K562 (cell line): ENCODE measurements around the gene PLCG2. TPM values are rescaled to one million over a fixed set of nuclear protein-coding genes. Genes with fewer than 3 reads are reported as not detected.
A peak's percentile ranks its signal among the peaks of the same experiment; 100 is the strongest.

ENCODE experiments used
- ATAC-seq: fragments of 200-7000 bp; cut with Tn5 transposase; 3 replicates; pipeline ENCODE4 v1.9.1; 2020; ENCODE audit warnings: moderate library complexity
- BruUV-seq: library from RNA; stranded (reverse); fragments of 400-500 nt; replicated peaks from 2 replicates; lab custom pipeline; 2021; lab: Mats Ljungman, UMichigan
- CTCF ChIA-PET: fragments of 300-600 bp; formaldehyde crosslinking; extraction: SDS; loops from one replicate; lab custom pipeline; 2021; ENCODE audit warnings: low intra/inter-chr PET ratio; lab: Yijun Ruan, JAX
- POLR2A ChIA-PET: fragments of 300-600, 350-650 bp; sonication (Branson Sonifier 250); formaldehyde crosslinking; extraction: SDS; loops from one replicate; lab custom pipeline; 2021; ENCODE audit warnings: antibody characterized with exemption, inconsistent platforms; lab: Yijun Ruan, JAX
- DNase-seq, 4 experiments: peaks; one replicate each; pipeline versions ENCODE4 v3.0.0 to v3.0.0-alpha.2; 2011 to 2018; ENCODE audit warnings: low spot score in 3 of 4, mixed read lengths in 3 of 4; ENCODE audit errors: extremely low read depth in 1 of 4
- FAIRE-seq: peaks from 2 replicates; lab custom pipeline; 2011; peaks lifted over from hg19 to GRCh38; lab: Jason Lieb, UNC
- H2AFZ ChIP-seq: 2 replicates; pipeline ENCODE4 v1.6.0; 2011; ENCODE audit warnings: low read depth, low read length, control low read depth, inconsistent platforms
- H3K27ac ChIP-seq: fragments of 200-600 bp; 3 replicates; pipeline ENCODE4 v1.8.0; 2011; ENCODE audit warnings: low read depth, mild to moderate bottlenecking, control low read depth, inconsistent platforms, low read length, moderate library complexity, mixed read lengths; ENCODE audit errors: extremely low read depth
- H3K27me3 ChIP-seq, 2 experiments: fragments of 300-600 bp in 1 of 2; 2 replicates in 1 of 2; 3 replicates in 1 of 2; pipeline versions ENCODE4 v1.6.0 to v1.8.0; 2011; ENCODE audit warnings: inconsistent platforms in 2 of 2, low read length in 2 of 2, mild to moderate bottlenecking in 1 of 2, mixed read lengths in 1 of 2, moderate library complexity in 1 of 2; ENCODE audit not compliant: control insufficient read depth in 2 of 2, insufficient read depth in 2 of 2
- H3K36me3 ChIP-seq: fragments of 300-600 bp; 3 replicates; pipeline ENCODE4 v1.8.0; 2011; ENCODE audit warnings: mild to moderate bottlenecking, low read length, inconsistent platforms; ENCODE audit not compliant: control insufficient read depth, insufficient read depth
- H3K4me1 ChIP-seq, 2 experiments: fragments of 200-600 bp in 1 of 2; replicated peaks in 1 of 2; 2 replicates in 1 of 2; 3 replicates in 1 of 2; pipeline versions ENCODE4 v1.5.1 to v1.8.0; 2011; ENCODE audit warnings: inconsistent platforms in 2 of 2, low read length in 2 of 2, mild to moderate bottlenecking in 1 of 2, mixed read lengths in 1 of 2, moderate library complexity in 1 of 2; ENCODE audit not compliant: control insufficient read depth in 2 of 2, insufficient read depth in 2 of 2
- H3K4me2 ChIP-seq: 2 replicates; pipeline ENCODE4 v1.6.1; 2011; ENCODE audit warnings: low read length, control low read depth, inconsistent platforms, mixed read lengths; ENCODE audit not compliant: insufficient read depth
- H3K4me3 ChIP-seq: fragments of 200-600 bp; sonication (generic), shearing (Covaris generic); 2 replicates; pipeline ENCODE4 v1.5.1; 2016; ENCODE audit warnings: control low read depth, inconsistent platforms
- H3K79me2 ChIP-seq: fragments of 200-600 bp; 3 replicates; pipeline ENCODE4 v1.8.0; 2011; ENCODE audit warnings: low read length, inconsistent platforms; ENCODE audit not compliant: control insufficient read depth, insufficient read depth
- H3K9ac ChIP-seq, 2 experiments: 2 replicates each; pipeline versions ENCODE4 v1.6.0 to v1.6.1; 2011; ENCODE audit warnings: low read depth in 2 of 2, low read length in 2 of 2, control low read depth in 1 of 2, inconsistent platforms in 1 of 2, mild to moderate bottlenecking in 1 of 2, mixed read lengths in 1 of 2; ENCODE audit not compliant: insufficient read depth in 1 of 2
- H3K9me1 ChIP-seq: one replicate; pipeline ENCODE4 v1.6.0; 2011; ENCODE audit warnings: inconsistent platforms, mild to moderate bottlenecking, low read length, moderate library complexity; ENCODE audit not compliant: control insufficient read depth, insufficient read depth
- H3K9me3 ChIP-seq: replicated peaks from 2 replicates; pipeline ENCODE4 v1.5.1; 2011; ENCODE audit warnings: low read depth, low read length, inconsistent platforms; ENCODE audit not compliant: control insufficient read depth, insufficient read depth
- H4K20me1 ChIP-seq: replicated peaks from 2 replicates; pipeline ENCODE4 v1.6.1; 2011; ENCODE audit warnings: low read length, inconsistent platforms, mixed read lengths; ENCODE audit not compliant: control insufficient read depth, insufficient read depth
- CCAR2 ChIP-seq: fragments of 200-400 bp; formaldehyde crosslinking; IDR thresholded peaks from 2 replicates; pipeline ENCODE4 v1.6.1; 2017; ENCODE audit warnings: mild to moderate bottlenecking, low read depth, low read length
- DPF2 ChIP-seq: fragments of 450-650 bp; IDR thresholded peaks from 2 replicates; pipeline ENCODE4 v1.6.1; 2016
- E2F3 ChIP-seq: fragments of 250-450 bp; sonication (Bioruptor Pico); IDR thresholded peaks from 2 replicates; pipeline ENCODE4 v1.4.0; 2020; ENCODE audit warnings: mild to moderate bottlenecking
- HDAC1 ChIP-seq, 2 experiments: fragments of 450-650 bp; IDR thresholded peaks; 2 replicates each; pipeline ENCODE4 v1.6.1; 2016 to 2017; ENCODE audit warnings: inconsistent platforms in 1 of 2, mild to moderate bottlenecking in 1 of 2, moderate library complexity in 1 of 2
- HMGN3 ChIP-seq: IDR thresholded peaks from 2 replicates; pipeline ENCODE4 v1.6.1; 2011; ENCODE audit warnings: borderline replicate concordance, low read depth, mild to moderate bottlenecking, mixed read lengths, low read length; ENCODE audit not compliant: insufficient read length; ENCODE audit errors: extremely low read depth
- L3MBTL2 ChIP-seq: fragments of 450-650 bp; IDR thresholded peaks from 2 replicates; pipeline ENCODE4 v1.6.1; 2016; ENCODE audit warnings: mild to moderate bottlenecking, moderate library complexity
- MEIS2 ChIP-seq: fragments of 450-650 bp; IDR thresholded peaks from 2 replicates; pipeline ENCODE4 v1.6.1; 2014; ENCODE audit warnings: mild to moderate bottlenecking; ENCODE audit not compliant: partially characterized antibody
- MITF ChIP-seq: IDR thresholded peaks from 2 replicates; pipeline ENCODE4 v1.6.1; 2014; ENCODE audit warnings: antibody characterized with exemption
- MTA3 ChIP-seq: fragments of 450-650 bp; formaldehyde crosslinking; IDR thresholded peaks from 2 replicates; pipeline ENCODE4 v1.6.1; 2017; ENCODE audit warnings: mild to moderate bottlenecking, borderline replicate concordance
- NFXL1 ChIP-seq: fragments of 450-650 bp; formaldehyde crosslinking; IDR thresholded peaks from 2 replicates; pipeline ENCODE4 v1.4.0; 2021; ENCODE audit warnings: mild to moderate bottlenecking
- RAD21 ChIP-seq, 2 experiments: fragments of 250-450 bp in 1 of 2; fragments of 450-650 bp in 1 of 2; sonication (Bioruptor Pico) in 1 of 2; formaldehyde crosslinking in 1 of 2; IDR thresholded peaks in 1 of 2; conservative IDR thresholded peaks in 1 of 2; 2 replicates each; pipeline versions ENCODE4 v1.4.0 to v1.8.0; 2020 to 2022; ENCODE audit warnings: mild to moderate bottlenecking in 2 of 2, moderate library complexity in 1 of 2
- SRSF3 ChIP-seq: fragments of 200-400 bp; formaldehyde crosslinking; IDR thresholded peaks from 2 replicates; pipeline ENCODE4 v1.6.1; 2016; ENCODE audit warnings: mild to moderate bottlenecking, low read length, moderate library complexity; ENCODE audit not compliant: insufficient read depth
- ZEB2 ChIP-seq: fragments of 450-650 bp; IDR thresholded peaks from 2 replicates; pipeline ENCODE4 v1.6.1; 2016
- ZFP36 ChIP-seq: fragments of 150-350 bp; IDR thresholded peaks from 2 replicates; pipeline ENCODE4 v1.6.1; 2018; ENCODE audit warnings: low read length, low read depth; ENCODE audit not compliant: partially characterized antibody
- ZNF134 ChIP-seq: fragments of 250-450 bp; sonication (Bioruptor Pico); conservative IDR thresholded peaks from 2 replicates; pipeline ENCODE4 v1.4.0; 2020
- ZNF253 ChIP-seq: fragments of 250-450 bp; sonication (Bioruptor Pico); conservative IDR thresholded peaks from 2 replicates; pipeline ENCODE4 v1.6.1; 2021; ENCODE audit warnings: mild to moderate bottlenecking
- ZNF830 ChIP-seq: fragments of 250-450 bp; sonication (Bioruptor Pico); IDR thresholded peaks from 2 replicates; pipeline ENCODE4 v1.5.0; 2021; ENCODE audit warnings: mild to moderate bottlenecking
- whole genome bisulfite sequencing: fragments of 100-300 bp; shearing (Covaris generic); methylation state at CpG from one replicate; pipeline ENCODE4 v1.1.6; 2016; ENCODE audit warnings: low coverage, mixed read lengths; ENCODE audit not compliant: insufficient coverage; ENCODE audit errors: missing lambda C conversion rate; 5-methylcytosine and 5-hydroxymethylcytosine counted together
- in situ Hi-C: fragments of 300-500 bp; cut with MboI; formaldehyde crosslinking; loops from 4 replicates; pipeline ENCODE4 v1.15.0; 2018; ENCODE audit warnings: inconsistent platforms, mixed read lengths
- intact Hi-C: fragments of 100-400 bp; cut with micrococcal nuclease; formaldehyde crosslinking; loops from 2 replicates; pipeline ENCODE4 v1.14.2; 2022
- polyA plus RNA-seq, 8 experiments: library from polyadenylated mRNA; depleted of rRNA in 4 of 8; stranded (reverse) in 5 of 8; unstranded in 3 of 8; fragments of >200 nt; fragmentation: Nextera tagmentation in 2 of 8; fragmentation: Illumina TruSeq in 1 of 8; extraction: Ambion mirVana in 2 of 8; extraction: Trizol in 1 of 8; gene quantifications; 2 replicates each; pipeline versions ENCODE4 v1.2.1 to v1.2.3, GENCODE V29; 2011 to 2014; ENCODE audit warnings: inconsistent platforms in 1 of 8, missing spikeins in 1 of 8
- total RNA-seq, 7 experiments: library from RNA; depleted of rRNA in 6 of 7; stranded (reverse); fragments of >200 nt in 6 of 7; fragmentation: Illumina TruSeq in 2 of 7; extraction: Trizol in 2 of 7; gene quantifications; 2 replicates each; pipeline versions ENCODE4 v1.2.1 to v1.2.3, GENCODE V29; 2011 to 2021; ENCODE audit warnings: low replicate concordance in 1 of 7
- TF ChIP-seq, protein P1 (sequence below): fragments of 450-650 bp; conservative IDR thresholded peaks from 2 replicates; pipeline ENCODE4 v1.6.1; 2016; ENCODE audit warnings: missing genetic modification characterization, low read depth, mild to moderate bottlenecking, missing compliant biosample characterization, moderate library complexity
- TF ChIP-seq, protein P2 (sequence below): fragments of 450-650 bp; IDR thresholded peaks from 2 replicates; pipeline ENCODE4 v1.6.1; 2016; ENCODE audit warnings: antibody characterized with exemption

Gene PLCG2
- total and polyA plus RNA-seq, 9 of the 15 experiments (the other 6 are each of a cell fraction or from before 2014, with no cell fraction given): 0.94 to 7.1 (median 3.1) TPM

- Histone ChIP-seq H3K79me2 (no peaks in the 10 kb centered on the region), H3K9me3 (no peaks in the 10 kb centered on the region), H3K9ac (peak overlapping the region; percentile 66 to 92), H2AFZ (peak overlapping the region; percentile 97), H3K4me3 (no peak overlapping the region), H3K36me3 (no peaks in the 10 kb centered on the region), H3K9me1 (no peaks in the 10 kb centered on the region), H3K27ac (peak overlapping the region; percentile 76), H3K4me2 (peak overlapping the region; percentile 64), H4K20me1 (no peaks in the 10 kb centered on the region), H3K4me1 (peaks cover 39 to 40% of the 10 kb centered on the region in 2 experiments), H3K27me3 (no peaks in the 10 kb centered on the region)
- ATAC-seq (peak; percentile 98), FAIRE-seq (peak; percentile 90), DNase-seq (peak; percentile 59 to 94 (median 74))
- ChIA-PET CTCF (no interaction called here), POLR2A (interaction anchor here (0.6 to 2.1 kb wide), 24 partner anchors 8 to 544 kb away, joined by 3 to 9 read pairs (median 3); no protein-coding TSS in a partner anchor)
- TSS peak; percentile 69 for BruUV-seq
- intact Hi-C loops: loop anchor here (5.0 kb wide), 1 partner anchor 120 kb away; no protein-coding TSS in a partner anchor
- 16% methylated on average over 13 of the region's 13 CpGs for WGBS
- in situ Hi-C loops: no loop called here
- TF ChIP-seq RAD21 (CRISPR knock-in tag; conservative IDR thresholded peaks at IDR 0.05 in 1 of 2, IDR thresholded peaks at IDR 0.05 in 1 of 2): peak in 1 of 2 experiments; percentile 37; a peak in 3 of 4 replicates
- TF ChIP-seq ZEB2: peak; percentile 46; the same call in 1 of the 2 replicates
- TF ChIP-seq DPF2: peak; percentile 84
- TF ChIP-seq HDAC1 (IDR thresholded peaks at IDR 0.05): peak in 1 of 2 experiments; percentile 48; a peak in 2 of 4 replicates
- TF ChIP-seq HMGN3: peak; percentile 70
- TF ChIP-seq MITF: 0 out of 2 replicates have a peak, but pooled peaks have one; percentile 26
- TF ChIP-seq, protein P1, sequence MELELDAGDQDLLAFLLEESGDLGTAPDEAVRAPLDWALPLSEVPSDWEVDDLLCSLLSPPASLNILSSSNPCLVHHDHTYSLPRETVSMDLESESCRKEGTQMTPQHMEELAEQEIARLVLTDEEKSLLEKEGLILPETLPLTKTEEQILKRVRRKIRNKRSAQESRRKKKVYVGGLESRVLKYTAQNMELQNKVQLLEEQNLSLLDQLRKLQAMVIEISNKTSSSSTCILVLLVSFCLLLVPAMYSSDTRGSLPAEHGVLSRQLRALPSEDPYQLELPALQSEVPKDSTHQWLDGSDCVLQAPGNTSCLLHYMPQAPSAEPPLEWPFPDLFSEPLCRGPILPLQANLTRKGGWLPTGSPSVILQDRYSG (tag): peak; percentile 88
- TF ChIP-seq ZFP36: peak; percentile 70
- TF ChIP-seq, protein P2, sequence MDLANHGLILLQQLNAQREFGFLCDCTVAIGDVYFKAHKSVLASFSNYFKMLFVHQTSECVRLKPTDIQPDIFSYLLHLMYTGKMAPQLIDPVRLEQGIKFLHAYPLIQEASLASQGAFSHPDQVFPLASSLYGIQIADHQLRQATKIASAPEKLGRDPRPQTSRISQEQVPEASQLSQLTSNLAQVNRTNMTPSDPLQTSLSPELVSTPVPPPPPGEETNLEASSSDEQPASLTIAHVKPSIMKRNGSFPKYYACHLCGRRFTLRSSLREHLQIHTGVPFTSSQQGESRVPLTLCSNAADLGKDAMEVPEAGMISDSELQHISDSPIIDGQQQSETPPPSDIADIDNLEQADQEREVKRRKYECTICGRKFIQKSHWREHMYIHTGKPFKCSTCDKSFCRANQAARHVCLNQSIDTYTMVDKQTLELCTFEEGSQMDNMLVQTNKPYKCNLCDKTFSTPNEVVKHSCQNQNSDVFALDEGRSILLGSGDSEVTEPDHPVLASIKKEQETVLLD: no peak; the same call in 1 of the 2 replicates
- TF ChIP-seq ZNF830 (CRISPR knock-in tag): 0 out of 2 replicates have a peak, but pooled peaks have one; percentile 52
- TF ChIP-seq ZNF134 (CRISPR knock-in tag): 0 out of 2 replicates have a peak, but pooled peaks have one; percentile 5
- no peak for TF ChIP-seq SRSF3
- peak; percentile 85 for TF ChIP-seq L3MBTL2
- 0 out of 2 replicates have a peak, but pooled peaks have one; percentile 54 for TF ChIP-seq E2F3 (CRISPR knock-in tag)
- no peak for TF ChIP-seq CCAR2
- TF ChIP-seq ZNF253 (CRISPR knock-in tag): no peak
- no peak for TF ChIP-seq NFXL1 (CRISPR knock-in tag)
- peak; percentile 86 for TF ChIP-seq MTA3
- peak; percentile 41 for TF ChIP-seq MEIS2
These were observed 26.7 kb upstream of the PLCG2 start for GRCh38 chr16:81752225-81752875.
